Upper lobe of left lung (tissue), 4 donors: ENCODE measurements around the gene OR13J1.

Source experiments
- CTCF ChIP-seq, 6 experiments: fragments of 450-650 bp in 4 of 6; fragments of 200-600 bp in 2 of 6; sonication (generic) in 2 of 6; IDR thresholded peaks; one replicate each; pipeline ENCODE4 v1.5.1; 2016 to 2019; ENCODE audit warnings: antibody characterized with exemption in 6 of 6
- EP300 ChIP-seq, 4 donors: sonication (generic); formaldehyde crosslinking; IDR thresholded peaks; one replicate each; pipeline ENCODE4 v1.5.1; 2017; ENCODE audit warnings: antibody characterized with exemption in 4 of 4, control low read depth in 2 of 4
- POLR2A ChIP-seq, 4 donors: fragments of 450-650 bp; IDR thresholded peaks; one replicate each; pipeline ENCODE4 v1.5.1; 2016 to 2017; ENCODE audit warnings: antibody characterized with exemption in 4 of 4, mild to moderate bottlenecking in 2 of 4
- POLR2AphosphoS5 ChIP-seq, 2 donors: sonication (generic); formaldehyde crosslinking; IDR thresholded peaks; one replicate each; pipeline ENCODE4 v1.5.1; 2017; ENCODE audit warnings: antibody characterized with exemption in 2 of 2

GRCh38 chr9:35845824-35846771 is 24.1 kb downstream of the OR13J1 start:
- TF ChIP-seq POLR2AphosphoS5 (IDR thresholded peaks at IDR 0.05) (no peak), CTCF (IDR thresholded peaks at IDR 0.05) (no peak), POLR2A (IDR thresholded peaks at IDR 0.05) (no peak), EP300 (IDR thresholded peaks at IDR 0.05) (no peak)
